ENCODE results near the gene NR2E3. TPM values are rescaled to one million over a fixed set of nuclear protein-coding genes. Genes with fewer than 3 reads are reported as not detected.
A peak's percentile ranks its signal among the peaks of the same experiment; 100 is the strongest.

NR2E3 gene
- total and polyA plus RNA-seq, 9 of the 15 experiments (the other 6 are each of a cell fraction or from before 2014, with no cell fraction given) = not detected

- peak; percentile 61 to 88 (median 74) for TF ChIP-seq CTCF (IDR thresholded peaks at IDR 0.05 in 2 of 3, conservative IDR thresholded peaks at IDR 0.05 in 1 of 3; ENCODE audit: insufficient read depth in 2 of 3, low read depth in 1 of 3, low read length in 3 of 3)
- TF ChIP-seq ZBTB7A (IDR thresholded peaks at IDR 0.05; ENCODE audit: borderline replicate concordance, control insufficient read depth, low read depth, low read length) = no peak
- no peak for TF ChIP-seq ZNF311 (CRISPR knock-in tag; IDR thresholded peaks at IDR 0.05)
- no peak for TF ChIP-seq ZNF655 (CRISPR knock-in tag; IDR thresholded peaks at IDR 0.05)
- TF ChIP-seq MEIS2 (IDR thresholded peaks at IDR 0.05; ENCODE audit: partially characterized antibody) = peak; percentile 17
- TF ChIP-seq THRB (CRISPR knock-in tag; conservative IDR thresholded peaks at IDR 0.05) = no peak
- peak; percentile 72 for TF ChIP-seq DEAF1 (CRISPR knock-in tag; IDR thresholded peaks at IDR 0.05)
- peak; percentile 75 to 83 for TF ChIP-seq RAD21 (CRISPR knock-in tag; conservative IDR thresholded peaks at IDR 0.05 in 1 of 2, IDR thresholded peaks at IDR 0.05 in 1 of 2)
These were observed 9.3 kb upstream of the NR2E3 start (continued) for GRCh38 chr15:71800835-71801745.

Measured in K562 (cell line).